Activated CD4-positive, alpha-beta T cell treated with anti-CD3 and anti-CD28 coated beads for 1 hour (primary cell): Measurements from ENCODE around the gene ELP5.

ENCODE experiments used
- DNase-seq: peaks from one replicate; pipeline ENCODE4 v3.0.0-alpha.2; 2020

The ELP5 gene

GRCh38 chr17:7252176-7253043 lies at the start of gene ELP5:
TSS of gene ELP5 (plus strand) at chr17:7252215. CDS start at chr17:7252551, 336 bp downstream.
- DNase-seq = peak; percentile 76

- DNase-seq = no peak
These were observed 48.6 kb upstream of the ELP5 start for GRCh38 chr17:7203391-7203790.

- no peak for DNase-seq
These were observed 47.7 kb upstream of the ELP5 start for GRCh38 chr17:7204336-7204735.

DNA sequence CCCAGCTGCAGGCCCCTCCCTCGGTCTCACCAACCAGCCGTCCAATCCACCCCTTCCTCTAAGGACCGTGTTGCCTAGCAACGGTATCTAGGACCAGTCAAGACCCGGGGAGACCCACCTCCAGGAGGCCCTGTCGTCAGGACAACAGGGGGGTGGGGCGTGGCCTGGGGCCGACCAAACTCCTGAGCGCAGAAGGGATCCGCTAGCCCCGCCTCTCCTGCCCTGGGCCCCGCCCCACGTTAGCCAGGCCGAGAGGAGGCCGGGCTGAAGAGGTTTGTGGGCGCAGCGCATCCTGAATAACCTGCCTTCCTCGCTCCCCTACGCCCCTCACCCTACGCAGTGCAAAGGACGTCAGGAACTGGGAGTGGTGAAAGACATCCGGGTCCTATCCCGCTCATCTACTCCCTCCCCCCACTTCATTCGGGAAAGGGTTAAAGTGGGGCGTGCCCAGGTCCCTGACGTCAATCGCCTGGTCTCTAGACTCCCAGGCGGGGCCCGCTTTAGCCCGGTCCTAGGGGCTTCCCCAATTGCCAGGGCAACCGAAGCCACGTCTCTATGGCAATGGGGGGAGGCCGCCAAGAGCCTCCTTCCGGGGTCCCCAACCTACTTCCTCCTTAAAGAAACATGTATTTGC lies 47.1 kb upstream of the ELP5 start:
- peak; percentile 91 for DNase-seq

DNA sequence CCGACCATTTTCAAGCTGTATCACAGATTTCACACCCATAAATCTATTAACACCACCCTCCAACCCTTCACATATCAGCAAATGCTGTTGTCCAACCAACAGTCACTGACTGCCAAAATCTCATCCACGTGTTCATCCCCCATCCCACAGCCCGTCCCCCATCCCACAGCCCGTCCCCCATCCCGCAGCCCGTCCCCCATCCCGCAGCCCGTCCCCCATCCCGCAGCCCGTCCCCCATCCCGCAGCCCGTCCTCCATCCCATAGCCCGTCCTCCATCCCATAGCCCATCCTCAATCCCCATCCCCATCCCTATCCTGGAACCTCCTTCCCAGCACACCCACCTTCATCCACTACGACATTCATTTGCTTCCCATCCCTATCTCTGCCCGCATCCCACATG lies 46.5 kb upstream of the ELP5 start:
- no peak for DNase-seq

GRCh38 chr17:7207120-7208001 lies 44.7 kb upstream of the ELP5 start:
- no peak for DNase-seq

DNA sequence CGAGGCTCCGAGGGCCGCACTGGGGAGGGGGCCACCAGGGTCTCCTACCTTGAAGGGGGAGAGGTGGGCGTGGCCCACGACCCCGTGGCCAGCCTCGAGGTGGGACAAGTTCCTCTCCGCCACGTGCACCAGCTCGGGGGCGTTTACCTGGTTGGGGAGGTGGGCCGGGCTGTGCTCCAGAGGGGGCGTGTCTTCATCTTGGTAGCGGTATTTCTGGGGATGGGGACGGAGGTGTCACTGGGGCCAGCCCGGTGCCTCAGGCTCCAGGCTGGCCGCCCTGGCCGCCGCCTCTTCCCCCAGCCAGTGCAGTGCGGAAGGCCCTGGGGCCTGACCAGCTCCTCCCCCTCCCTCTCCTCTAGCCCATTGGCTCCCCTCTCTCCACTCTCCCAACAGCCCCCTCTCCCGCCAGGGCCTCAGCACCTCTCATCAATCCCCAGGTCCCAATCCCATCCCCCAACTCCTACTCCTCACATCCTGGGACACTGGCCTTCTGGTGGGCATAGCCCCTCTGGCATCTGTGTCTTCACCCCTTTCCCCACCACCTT lies 43.9 kb upstream of the ELP5 start:
- no peak for DNase-seq

- DNase-seq = no peak
These were observed 43.1 kb upstream of the ELP5 start for GRCh38 chr17:7208754-7209460.

GRCh38 chr17:7211491-7212273 lies 40.3 kb upstream of the ELP5 start:
- DNase-seq = no peak

DNA sequence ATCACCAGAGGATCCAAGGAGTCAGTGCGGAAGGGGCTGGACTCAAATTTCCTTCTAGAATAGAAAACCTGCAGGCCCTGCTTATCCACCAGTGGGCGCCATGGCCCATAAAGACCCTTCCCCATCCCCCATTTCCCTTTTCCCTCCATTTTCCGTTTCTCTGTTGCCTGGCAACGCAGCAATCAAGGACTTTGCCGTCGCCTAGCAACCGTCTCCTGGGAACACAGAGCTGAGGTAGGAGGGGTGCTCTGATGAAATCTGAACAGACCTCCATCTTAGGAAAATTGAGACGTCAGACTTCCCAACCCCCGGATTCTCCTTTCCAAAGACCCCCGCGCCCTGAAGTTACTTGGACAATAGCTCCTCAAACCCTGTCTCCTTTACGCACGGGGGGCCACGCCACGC lies 38.1 kb upstream of the ELP5 start:
- DNase-seq = no peak

DNA sequence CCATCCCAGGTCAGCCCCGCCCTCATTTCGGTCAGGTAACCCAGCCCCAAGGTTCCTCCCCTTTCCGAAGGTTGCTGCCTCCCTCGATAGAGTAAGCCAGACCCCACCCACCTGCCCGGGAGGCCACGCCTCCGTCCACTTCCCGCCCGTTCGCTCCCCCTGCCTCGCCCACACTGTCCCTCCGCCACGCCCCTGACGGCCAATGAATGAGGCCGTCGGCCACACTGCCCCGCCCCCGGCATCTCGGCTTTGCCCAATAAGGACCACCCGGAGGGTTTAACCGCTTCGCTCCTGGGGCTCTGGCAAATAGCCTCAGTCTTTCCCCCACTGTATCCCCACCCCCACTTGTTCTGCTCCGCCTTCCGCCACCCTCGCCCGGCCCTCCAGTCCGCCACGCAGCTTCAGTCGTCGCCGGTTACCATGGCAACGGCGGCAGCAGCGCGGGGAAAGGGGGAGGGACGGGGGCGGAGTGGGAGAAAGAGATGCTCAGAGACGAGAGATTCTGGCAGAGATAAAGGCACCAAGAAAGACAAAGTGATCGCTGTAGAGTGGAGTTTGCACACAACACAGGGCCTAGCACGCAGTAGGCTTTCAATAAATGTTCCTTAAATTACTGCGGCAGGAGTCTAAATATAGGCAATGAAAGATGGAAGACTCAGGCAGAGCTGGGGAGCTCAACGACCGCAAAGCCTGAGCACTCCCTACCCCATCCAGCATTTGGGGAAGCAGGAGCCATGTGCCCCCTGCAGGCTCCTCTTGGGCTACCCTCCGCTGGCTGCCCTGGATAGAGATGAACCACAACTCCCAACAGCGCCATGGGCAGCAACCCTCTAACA lies 37.5 kb upstream of the ELP5 start:
- DNase-seq = peak; percentile 98

DNA sequence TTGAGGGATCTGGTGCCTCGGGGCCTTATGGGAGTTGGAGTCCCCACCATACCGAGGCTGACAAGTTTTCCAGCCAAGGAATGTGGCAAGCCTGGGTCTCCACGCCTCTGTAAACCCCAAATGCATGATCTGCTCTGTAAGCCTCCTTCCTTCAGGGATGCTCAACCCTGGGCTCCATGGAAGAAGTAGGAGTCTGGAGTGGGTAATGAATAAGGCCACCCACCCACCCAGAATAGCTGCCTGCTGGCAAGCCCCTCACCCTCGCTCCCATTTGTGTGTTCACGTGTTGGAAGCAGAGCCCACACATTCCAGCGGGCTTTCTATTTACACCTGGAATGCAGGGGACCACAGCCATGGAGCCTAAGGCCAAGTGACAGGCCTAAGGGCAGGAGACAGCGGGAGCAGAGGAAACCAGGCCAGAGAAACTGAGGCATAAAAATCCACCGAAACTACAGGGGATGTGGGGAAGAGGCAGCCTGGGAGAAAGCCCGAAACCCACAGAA lies 36.8 kb upstream of the ELP5 start:
- DNase-seq = no peak

GRCh38 chr17:7215652-7216180 lies 36.3 kb upstream of the ELP5 start:
- DNase-seq = no peak

DNA sequence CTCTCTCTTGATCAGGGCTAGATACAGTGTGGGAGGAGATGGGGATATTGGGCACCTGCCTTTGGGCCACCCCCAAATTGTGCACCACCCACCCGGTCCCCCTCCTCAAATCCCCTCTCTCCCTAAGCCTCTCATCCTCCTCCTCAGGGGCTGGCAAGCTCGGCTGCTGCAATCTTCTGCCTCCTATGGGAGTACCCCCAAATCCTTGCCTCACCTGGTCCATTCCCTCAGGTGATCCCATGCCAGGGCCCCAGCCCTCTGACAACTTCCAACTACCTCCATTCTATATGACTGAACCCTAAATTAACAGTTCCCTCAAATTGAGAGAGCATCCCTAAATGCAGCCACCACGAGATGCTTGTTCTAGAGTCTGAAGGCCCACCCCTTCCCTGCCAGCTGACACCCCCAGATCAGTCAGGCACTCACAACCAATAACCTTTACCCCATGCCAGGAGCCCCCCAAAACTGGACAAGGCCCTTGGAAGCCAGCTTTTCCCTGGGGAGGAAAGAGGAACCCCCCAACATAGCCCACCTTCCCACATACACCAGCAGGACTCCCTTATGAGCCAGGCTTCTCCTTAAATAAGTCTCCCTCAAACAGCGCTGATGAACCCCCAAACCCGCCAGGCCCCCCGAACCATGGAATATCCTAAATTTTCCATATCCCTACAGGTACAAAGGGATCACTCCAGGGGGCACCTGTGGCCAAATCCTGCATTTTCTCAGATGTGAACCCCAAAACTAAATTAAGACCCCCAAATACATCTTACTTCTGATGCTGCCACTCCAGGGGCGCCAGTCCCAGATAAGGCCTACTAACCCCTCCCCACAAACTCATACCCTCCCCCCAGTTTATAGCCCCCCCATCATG lies 35.5 kb upstream of the ELP5 start:
- no peak for DNase-seq

DNA sequence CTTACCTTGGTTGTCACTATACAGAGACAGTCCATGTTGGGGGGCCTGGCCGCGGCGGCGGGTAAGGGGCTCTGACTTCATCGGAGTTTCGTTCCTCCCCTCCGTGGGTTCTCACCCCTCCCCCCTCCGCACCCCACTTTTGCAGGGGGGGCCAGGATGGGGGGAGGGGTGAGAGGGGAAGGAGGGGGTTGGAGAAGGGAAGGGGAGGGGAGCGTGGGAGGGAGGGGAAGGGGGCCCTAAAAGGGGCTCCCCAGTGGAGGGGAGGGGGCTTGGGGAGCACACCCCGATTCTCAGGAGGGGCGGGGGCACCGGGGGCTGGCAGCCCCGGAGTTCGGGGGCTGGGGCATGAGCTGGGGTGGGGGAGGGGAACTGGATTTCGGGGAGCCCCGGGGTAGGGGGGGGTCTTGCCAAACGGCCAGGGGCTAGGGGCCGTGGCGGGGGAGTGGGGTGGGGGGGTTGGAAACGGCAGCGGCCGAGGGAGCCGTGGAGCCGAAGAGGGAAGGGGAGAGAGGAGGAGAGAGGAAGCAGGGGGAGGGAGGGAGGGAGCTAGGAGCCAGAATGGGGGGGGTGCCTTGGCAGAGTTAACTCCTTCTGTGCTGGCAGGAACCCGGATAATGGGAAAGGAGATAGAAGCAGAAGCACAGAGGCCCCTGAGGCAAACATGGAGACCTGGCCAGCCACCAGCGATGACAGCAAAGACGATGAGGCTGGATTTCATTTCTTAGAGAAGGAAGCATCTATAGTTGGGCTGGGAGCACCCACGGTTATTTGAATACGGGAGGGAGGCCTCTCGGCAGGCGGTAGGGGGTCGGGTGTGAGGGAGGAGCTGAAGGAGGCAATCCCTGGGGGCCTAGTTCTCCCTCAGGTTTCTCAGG lies 34.7 kb upstream of the ELP5 start:
- no peak for DNase-seq

DNA sequence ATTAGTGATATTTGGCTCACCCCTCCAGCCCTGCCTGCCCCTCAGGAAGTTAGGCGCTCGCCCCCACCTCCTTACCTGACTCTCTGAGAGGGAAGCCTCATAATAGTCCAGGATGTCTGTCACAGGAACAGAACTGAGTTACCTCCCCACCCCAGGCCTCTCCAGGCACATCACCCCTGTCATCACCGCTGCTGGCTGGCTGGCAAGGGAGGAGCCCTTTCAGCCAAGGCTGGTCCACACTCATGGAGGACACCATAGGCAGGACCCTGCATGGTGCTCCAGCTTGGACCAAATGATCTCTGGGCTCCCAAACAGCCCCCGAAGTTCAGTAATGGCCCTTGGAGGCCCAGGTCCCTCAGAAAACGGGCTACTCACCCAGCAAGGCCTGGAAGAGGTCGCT lies 33.8 kb upstream of the ELP5 start:
- DNase-seq = no peak

GRCh38 chr17:7218758-7219157 lies 33.3 kb upstream of the ELP5 start:
- DNase-seq = no peak

- DNase-seq = no peak
These were observed 32.7 kb upstream of the ELP5 start for GRCh38 chr17:7219229-7219811.
